Esophagus squamous epithelium (tissue), 4 donors: ENCODE measurements around the gene IRF4.

ENCODE experiments used
- CTCF ChIP-seq, 6 experiments: fragments of 450-650 bp in 4 of 6; fragments of 200-600 bp in 2 of 6; sonication (generic) in 2 of 6; IDR thresholded peaks; one replicate each; pipeline ENCODE4 v1.5.1; 2016 to 2019; ENCODE audit warnings: antibody characterized with exemption in 6 of 6, mild to moderate bottlenecking in 4 of 6, moderate library complexity in 4 of 6
- POLR2A ChIP-seq, 4 donors: fragments of 450-650 bp; IDR thresholded peaks; one replicate each; pipeline ENCODE4 v1.6.1; 2017; ENCODE audit warnings: antibody characterized with exemption in 4 of 4, mild to moderate bottlenecking in 4 of 4, moderate library complexity in 3 of 4

- TF ChIP-seq POLR2A (IDR thresholded peaks at IDR 0.05), result no peak
- no peak for TF ChIP-seq CTCF (IDR thresholded peaks at IDR 0.05)
Observed at GRCh38 chr6:455835-456234, 64.3 kb downstream of the IRF4 start.
